GM19455 (cell line): ENCODE data around the gene SYP.

ENCODE experiments used
- ATAC-seq: cut with Tn5 transposase; IDR thresholded peaks from one replicate; pipeline ENCODE4 v1.9.1; 2021; ENCODE audit not compliant: unreplicated experiment

SYP gene

GRCh38 chrX:49199906-49200771, at the start of gene SYP:
SYP (minus strand) TSS chrX:49200193; CDS start chrX:49200186, 7 bp downstream.
- ATAC-seq = peak; percentile 98

- no peak for ATAC-seq
Measured at GRCh38 chrX:49249616-49250015, 49.6 kb upstream of the SYP start.

GRCh38 chrX:49249071-49249470, 49.1 kb upstream of the SYP start:
- ATAC-seq = no peak

- ATAC-seq = no peak
Measured at GRCh38 chrX:49247916-49248811, 48.2 kb upstream of the SYP start.

GRCh38 chrX:49247346-49247745, 47.4 kb upstream of the SYP start:
- ATAC-seq = no peak

GRCh38 chrX:49246541-49246940, 46.5 kb upstream of the SYP start:
- ATAC-seq = no peak

GRCh38 chrX:49244207-49244606, 44.2 kb upstream of the SYP start:
- no peak for ATAC-seq

GRCh38 chrX:49243166-49243565, 43.2 kb upstream of the SYP start:
- ATAC-seq = no peak

- ATAC-seq = no peak
Measured at GRCh38 chrX:49242545-49243066, 42.6 kb upstream of the SYP start.

GRCh38 chrX:49238735-49239134, 38.7 kb upstream of the SYP start:
- ATAC-seq = no peak

- no peak for ATAC-seq
Measured at GRCh38 chrX:49237060-49237459, 37.1 kb upstream of the SYP start.

- ATAC-seq = no peak
Measured at GRCh38 chrX:49233887-49234555, 34.0 kb upstream of the SYP start.

GRCh38 chrX:49233176-49233575, 33.2 kb upstream of the SYP start, which contains the start of gene CACNA1F:
CACNA1F (minus strand) TSS chrX:49233340; CDS start chrX:49233309, 31 bp downstream.
- ATAC-seq = no peak

- no peak for ATAC-seq
Measured at GRCh38 chrX:49232525-49232924, 32.5 kb upstream of the SYP start.

- ATAC-seq = no peak
Measured at GRCh38 chrX:49231333-49232000, 31.5 kb upstream of the SYP start.

- peak; percentile 70 for ATAC-seq
Measured at GRCh38 chrX:49230500-49231232, 30.7 kb upstream of the SYP start.

- ATAC-seq = no peak
Measured at GRCh38 chrX:49228185-49228584, 28.2 kb upstream of the SYP start.

GRCh38 chrX:49227726-49228125, 27.7 kb upstream of the SYP start:
- no peak for ATAC-seq

GRCh38 chrX:49226946-49227345, 27.0 kb upstream of the SYP start:
- no peak for ATAC-seq

- no peak for ATAC-seq
Measured at GRCh38 chrX:49225858-49226257, 25.9 kb upstream of the SYP start.
